Measurements from ENCODE around the gene CAVIN1.
"Not testable (repeated sequence)": the region's sequence is repeated elsewhere in the genome, so short reads cannot be mapped to it uniquely, and the experiment has no call there.

CAVIN1 gene

GRCh38 chr17:42378959-42379594 lies 44.0 kb downstream of the CAVIN1 start:
- DNase-seq (ENCODE audit: low read depth in 2 of 2, low spot score in 1 of 2): no peak

DNA sequence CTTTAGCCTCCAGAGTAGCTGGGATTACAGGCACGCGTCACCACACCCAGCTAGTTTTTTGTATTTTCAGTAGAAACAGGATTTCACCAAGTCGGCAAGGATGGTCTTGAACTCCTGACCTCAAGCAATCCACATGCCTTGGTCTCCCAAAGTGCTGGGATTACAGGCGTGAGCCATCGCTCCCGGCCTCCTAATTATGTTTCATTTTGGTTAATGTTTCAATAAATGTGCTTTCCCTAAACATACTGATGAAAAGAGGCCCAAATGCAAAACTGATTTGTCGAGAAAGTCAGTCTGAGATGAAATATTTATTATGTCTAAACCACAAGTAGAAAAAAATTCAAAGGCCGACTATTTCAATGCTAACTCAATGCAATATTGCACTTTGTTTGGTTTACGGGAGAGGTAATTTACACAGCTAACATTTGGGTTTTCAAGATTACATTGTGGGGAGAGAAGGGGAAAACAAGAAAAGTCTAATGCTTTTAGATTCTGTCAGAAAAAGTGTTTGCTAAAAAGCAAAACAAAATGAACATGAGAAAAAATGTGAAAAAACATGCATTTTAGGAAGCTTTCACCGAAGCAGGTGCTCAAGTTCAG lies 44.6 kb downstream of the CAVIN1 start:
- DNase-seq (ENCODE audit: low read depth in 2 of 2, low spot score in 1 of 2): no peak

- no peak for DNase-seq (ENCODE audit: low read depth in 2 of 2, low spot score in 1 of 2)
Measured at GRCh38 chr17:42373896-42374295, 49.2 kb downstream of the CAVIN1 start.

GRCh38 chr17:42372142-42372541 lies 50.9 kb downstream of the CAVIN1 start:
- no peak for DNase-seq (ENCODE audit: low read depth in 2 of 2, low spot score in 1 of 2)

DNA sequence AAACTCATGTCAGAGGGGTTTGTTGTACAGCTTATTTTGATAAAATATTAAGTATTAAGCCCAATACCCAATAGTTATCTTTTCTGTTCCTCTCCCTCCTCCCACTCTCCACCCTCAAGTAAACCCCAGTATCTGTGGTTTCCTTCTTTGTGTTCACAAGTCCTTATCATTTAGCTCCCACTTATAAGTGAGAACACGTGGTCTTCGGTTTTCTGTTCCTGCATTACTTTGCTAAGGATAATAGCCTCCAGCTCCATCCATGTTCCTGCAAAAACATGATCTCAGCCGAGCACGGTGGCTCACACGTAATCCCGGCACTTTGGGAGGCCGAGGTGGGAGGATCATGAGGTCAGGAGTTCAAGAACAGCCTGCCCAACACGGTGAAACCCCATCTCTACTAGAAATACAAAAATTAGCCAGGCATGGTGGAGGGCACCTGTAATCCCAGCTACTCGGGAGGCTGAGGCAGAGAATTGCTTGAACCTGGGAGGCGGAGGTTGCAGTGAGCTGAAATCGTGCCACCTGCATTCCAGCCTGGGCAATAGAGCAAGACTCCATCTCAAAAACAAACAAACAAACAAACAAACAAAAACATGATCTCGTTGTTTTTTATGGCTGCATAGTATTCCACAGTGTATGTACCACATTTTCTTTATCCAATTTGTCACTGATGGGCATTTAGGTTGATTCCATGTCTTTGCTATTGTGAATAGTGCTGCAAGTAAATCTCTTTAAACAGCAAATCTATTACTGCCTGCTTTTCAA lies 54.1 kb downstream of the CAVIN1 start:
- not testable (repeated sequence) for DNase-seq (ENCODE audit: low read depth in 2 of 2, low spot score in 1 of 2)

DNA sequence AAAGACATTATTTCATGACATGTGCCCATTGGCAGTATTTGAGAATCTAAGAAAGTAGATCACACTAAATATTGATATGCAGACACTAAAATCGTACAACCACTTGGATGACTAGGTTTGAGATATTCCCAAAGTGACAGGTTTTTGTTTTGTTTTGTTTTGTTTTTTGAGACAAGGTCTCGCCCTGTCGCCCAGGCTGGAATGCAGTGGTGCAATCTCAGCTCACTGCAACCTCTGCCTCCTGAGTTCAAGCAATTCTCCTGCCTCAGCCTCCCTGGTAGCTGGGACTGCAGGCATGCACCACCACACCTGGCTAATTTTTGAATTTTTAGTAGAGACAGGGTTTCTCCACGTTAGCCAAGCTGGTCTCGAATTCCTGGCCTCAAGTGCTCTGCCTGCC lies 54.7 kb downstream of the CAVIN1 start:
- DNase-seq (ENCODE audit: low read depth in 2 of 2, low spot score in 1 of 2): not testable (repeated sequence)

GRCh38 chr17:42366176-42367023 lies 56.7 kb downstream of the CAVIN1 start:
- not testable (repeated sequence) for DNase-seq (ENCODE audit: low read depth in 2 of 2, low spot score in 1 of 2)

DNA sequence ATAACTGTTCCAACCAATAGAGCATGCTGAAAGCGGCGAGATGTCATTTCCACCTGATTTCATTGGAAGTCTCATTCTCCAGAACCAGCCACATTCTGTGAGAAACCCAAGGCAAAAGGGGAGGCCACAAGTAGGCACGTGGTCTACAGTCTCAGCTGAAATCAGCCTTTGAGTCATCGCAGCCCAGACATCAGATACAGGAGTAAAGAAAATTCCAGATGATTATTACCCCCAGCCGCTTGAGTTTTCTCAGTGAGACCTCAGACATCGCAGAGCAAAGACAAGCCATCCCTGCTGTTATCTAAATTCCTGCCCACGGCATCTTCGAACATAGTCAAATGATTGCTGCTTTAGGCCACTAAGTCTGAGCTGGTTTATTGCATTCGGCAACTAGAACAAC lies 57.9 kb downstream of the CAVIN1 start:
- DNase-seq (ENCODE audit: low read depth in 2 of 2, low spot score in 1 of 2): no peak

GRCh38 chr17:42363767-42364585 lies 59.1 kb downstream of the CAVIN1 start:
- no peak for DNase-seq (ENCODE audit: low read depth in 2 of 2, low spot score in 1 of 2)

GRCh38 chr17:42363231-42363630 lies 59.8 kb downstream of the CAVIN1 start:
- no peak for DNase-seq (ENCODE audit: low read depth in 2 of 2, low spot score in 1 of 2)

DNA sequence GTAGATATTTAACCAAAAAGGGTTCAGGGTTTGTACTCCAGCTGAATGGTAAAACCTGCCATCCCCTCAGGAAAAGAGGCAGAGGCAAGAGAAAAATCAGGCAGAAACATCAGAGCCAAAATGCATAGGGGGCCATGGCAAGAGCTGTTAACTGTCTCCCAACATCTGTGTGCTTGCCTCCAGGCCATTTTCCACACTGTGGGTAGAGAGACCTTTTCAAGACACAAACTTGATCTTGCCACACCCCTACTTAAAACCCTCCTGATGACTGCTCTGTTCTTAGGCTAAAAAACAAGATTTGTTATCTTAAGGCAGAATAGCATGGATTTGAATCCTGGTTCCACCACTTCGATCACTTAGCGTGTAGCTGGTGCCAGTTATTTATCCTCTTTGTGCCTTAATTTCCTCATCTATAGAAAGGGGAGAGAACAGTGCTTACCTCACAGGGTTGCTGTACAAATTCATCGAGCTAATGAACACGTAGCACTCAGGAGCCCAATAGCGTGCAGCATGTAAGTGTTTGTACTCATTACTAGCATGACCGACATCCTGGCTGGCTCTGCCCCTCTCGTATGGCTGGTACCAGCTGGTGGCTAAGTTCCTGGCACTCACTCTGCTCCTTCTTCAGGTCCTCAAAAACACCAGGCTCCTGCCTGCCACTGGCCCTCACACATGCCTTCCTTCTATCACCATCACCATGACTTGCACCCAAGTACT lies 60.7 kb downstream of the CAVIN1 start:
- no peak for DNase-seq (ENCODE audit: low read depth in 2 of 2, low spot score in 1 of 2)

GRCh38 chr17:42361781-42362186 lies 61.3 kb downstream of the CAVIN1 start:
- peak in 1 of 2 donors; percentile 32 for DNase-seq (ENCODE audit: low read depth in 2 of 2, low spot score in 1 of 2)

- not testable (repeated sequence) for DNase-seq (ENCODE audit: low read depth in 2 of 2, low spot score in 1 of 2)
Measured at GRCh38 chr17:42360388-42360787, 62.7 kb downstream of the CAVIN1 start.

GRCh38 chr17:42359133-42359532 lies 63.9 kb downstream of the CAVIN1 start:
- no peak for DNase-seq (ENCODE audit: low read depth in 2 of 2, low spot score in 1 of 2)

DNA sequence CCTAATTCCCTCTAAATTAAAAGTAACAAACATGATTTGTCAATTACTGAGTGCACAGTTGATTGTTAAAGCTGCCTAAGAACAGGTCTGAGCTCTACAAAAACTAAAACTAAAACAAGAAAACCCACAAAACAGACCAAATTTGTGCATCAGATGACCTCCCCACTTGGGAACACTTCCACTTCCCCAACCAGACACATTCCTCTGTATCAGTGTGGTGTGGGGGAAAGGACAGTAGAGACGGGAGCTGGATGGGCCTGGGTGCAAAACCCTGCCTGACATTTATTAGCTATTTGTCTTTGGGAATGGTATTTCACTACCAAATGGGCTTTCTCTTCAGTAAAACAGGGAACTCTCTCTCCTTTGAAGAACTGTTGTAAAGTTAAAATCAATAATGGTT lies 64.6 kb downstream of the CAVIN1 start:
- DNase-seq (ENCODE audit: low read depth in 2 of 2, low spot score in 1 of 2): no peak

GRCh38 chr17:42354956-42355843 lies 67.9 kb downstream of the CAVIN1 start:
- no peak for DNase-seq (ENCODE audit: low read depth in 2 of 2, low spot score in 1 of 2)

Data from stimulated activated CD8-positive, alpha-beta memory T cell treated with anti-CD3 and anti-CD28 coated beads, Interleukin-4, amount 100 ng/mL, for 4 hours (primary cell).